PFSK-1 (cell line): ENCODE data around the gene GANAB.

ENCODE experiments used
- FOXP2 ChIP-seq: optimal IDR thresholded peaks from 2 replicates; pipeline ENCODE3; 2011; ENCODE audit warnings: borderline replicate concordance, control low read depth, inconsistent platforms; ENCODE audit not compliant: insufficient read depth; ENCODE audit errors: extremely low read length, extremely low read depth
- POLR2AphosphoS5 ChIP-seq: IDR thresholded peaks from 2 replicates; pipeline ENCODE4 v1.6.1; 2012; ENCODE audit warnings: low read depth, mild to moderate bottlenecking, control low read depth, low read length, moderate library complexity
- REST ChIP-seq, 2 experiments: IDR thresholded peaks; 2 replicates each; pipeline versions ENCODE4 v1.6.1 to v1.8.0; 2011 to 2012; ENCODE audit warnings: low read depth in 2 of 2, low read length in 2 of 2, control low read depth in 1 of 2, inconsistent platforms in 1 of 2, mild to moderate bottlenecking in 1 of 2, moderate library complexity in 1 of 2; ENCODE audit not compliant: insufficient read depth in 1 of 2
- SIN3A ChIP-seq: IDR thresholded peaks from 2 replicates; pipeline ENCODE4 v1.6.1; 2012; ENCODE audit warnings: mild to moderate bottlenecking, low read length, moderate library complexity, borderline replicate concordance; ENCODE audit not compliant: insufficient read depth
- TAF1 ChIP-seq: IDR thresholded peaks from 2 replicates; pipeline ENCODE4 v1.6.1; 2012; ENCODE audit warnings: low read length, control low read depth, borderline replicate concordance; ENCODE audit not compliant: insufficient read depth

Gene GANAB

DNA sequence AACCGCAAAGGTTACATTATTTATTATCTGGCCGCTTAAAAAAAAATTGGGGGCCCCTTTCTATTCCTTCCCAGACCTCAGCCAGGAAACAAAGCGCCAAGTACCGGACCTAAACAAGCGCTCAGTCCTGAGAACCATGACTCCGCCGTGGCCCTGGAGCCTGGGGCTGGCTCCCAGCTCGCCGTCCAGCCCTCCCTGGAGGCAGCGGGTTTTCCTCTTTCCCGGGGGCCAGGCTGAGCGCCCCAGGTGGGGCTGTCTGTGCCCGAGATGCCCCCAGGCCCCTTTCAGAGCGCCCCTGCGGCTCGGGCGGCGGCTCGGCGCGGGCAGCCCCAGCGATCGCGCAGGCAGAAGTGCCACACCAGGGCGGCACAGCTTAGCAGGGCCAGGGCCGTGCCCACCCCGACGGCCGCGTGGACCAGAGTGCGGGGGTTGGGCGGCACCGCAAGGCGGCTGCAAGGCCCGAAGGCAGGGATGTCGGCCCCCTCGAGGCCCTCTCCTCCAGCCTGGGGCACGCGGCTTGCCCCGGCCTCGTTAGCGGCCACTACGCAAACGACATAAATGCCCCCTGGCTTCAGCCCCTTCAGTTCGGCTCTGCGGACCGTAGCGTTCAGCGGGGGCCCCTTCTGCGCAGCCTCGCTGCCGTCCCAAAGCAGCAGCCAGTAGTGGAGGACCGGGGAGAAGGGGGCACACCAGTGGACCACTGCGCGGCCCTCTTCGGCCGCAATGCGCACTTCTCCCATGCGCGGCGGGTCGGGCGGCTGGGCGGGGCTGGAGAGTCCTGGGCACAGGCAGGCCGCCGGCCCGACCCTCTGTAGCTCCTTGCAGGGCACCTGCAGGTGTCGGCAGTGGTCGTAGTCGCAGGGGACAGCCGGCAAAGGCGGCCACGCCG lies 41.3 kb upstream of the GANAB start:
- no peak for TF ChIP-seq TAF1
- no peak for TF ChIP-seq REST (IDR thresholded peaks at IDR 0.05; ENCODE audit: insufficient read depth in 1 of 2, low read depth in 2 of 2, low read length in 2 of 2)
- TF ChIP-seq FOXP2, result no peak
- TF ChIP-seq SIN3A, result no peak
- no peak for TF ChIP-seq POLR2AphosphoS5

DNA sequence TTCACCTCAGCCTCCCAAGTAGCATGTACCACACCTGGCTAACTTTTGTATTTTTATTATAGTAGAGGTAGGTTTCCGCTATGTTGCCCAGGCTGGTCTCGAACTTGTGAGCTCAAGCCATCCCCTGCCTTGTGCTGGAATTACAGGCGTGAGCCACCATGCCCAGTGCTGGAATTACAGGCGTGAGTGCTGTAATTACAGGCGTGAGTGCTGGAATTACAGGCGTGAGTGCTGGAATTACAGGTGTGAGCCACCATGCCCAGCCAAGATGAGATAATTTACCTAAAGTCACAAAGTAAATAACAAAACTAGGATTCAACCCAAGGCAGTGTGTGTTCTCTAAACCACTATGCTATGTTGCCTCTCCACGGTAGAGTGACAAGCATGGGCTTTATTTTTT lies 36.1 kb upstream of the GANAB start:
- TF ChIP-seq POLR2AphosphoS5 (no peak), FOXP2 (no peak), REST (IDR thresholded peaks at IDR 0.05; ENCODE audit: insufficient read depth in 1 of 2, low read depth in 2 of 2, low read length in 2 of 2) (no peak), TAF1 (no peak), SIN3A (no peak)

- TF ChIP-seq REST (IDR thresholded peaks at IDR 0.05; ENCODE audit: insufficient read depth in 1 of 2, low read depth in 2 of 2, low read length in 2 of 2) (no peak), SIN3A (no peak)
Measured at GRCh38 chr11:62680825-62681240, 34.4 kb upstream of the GANAB start.

DNA sequence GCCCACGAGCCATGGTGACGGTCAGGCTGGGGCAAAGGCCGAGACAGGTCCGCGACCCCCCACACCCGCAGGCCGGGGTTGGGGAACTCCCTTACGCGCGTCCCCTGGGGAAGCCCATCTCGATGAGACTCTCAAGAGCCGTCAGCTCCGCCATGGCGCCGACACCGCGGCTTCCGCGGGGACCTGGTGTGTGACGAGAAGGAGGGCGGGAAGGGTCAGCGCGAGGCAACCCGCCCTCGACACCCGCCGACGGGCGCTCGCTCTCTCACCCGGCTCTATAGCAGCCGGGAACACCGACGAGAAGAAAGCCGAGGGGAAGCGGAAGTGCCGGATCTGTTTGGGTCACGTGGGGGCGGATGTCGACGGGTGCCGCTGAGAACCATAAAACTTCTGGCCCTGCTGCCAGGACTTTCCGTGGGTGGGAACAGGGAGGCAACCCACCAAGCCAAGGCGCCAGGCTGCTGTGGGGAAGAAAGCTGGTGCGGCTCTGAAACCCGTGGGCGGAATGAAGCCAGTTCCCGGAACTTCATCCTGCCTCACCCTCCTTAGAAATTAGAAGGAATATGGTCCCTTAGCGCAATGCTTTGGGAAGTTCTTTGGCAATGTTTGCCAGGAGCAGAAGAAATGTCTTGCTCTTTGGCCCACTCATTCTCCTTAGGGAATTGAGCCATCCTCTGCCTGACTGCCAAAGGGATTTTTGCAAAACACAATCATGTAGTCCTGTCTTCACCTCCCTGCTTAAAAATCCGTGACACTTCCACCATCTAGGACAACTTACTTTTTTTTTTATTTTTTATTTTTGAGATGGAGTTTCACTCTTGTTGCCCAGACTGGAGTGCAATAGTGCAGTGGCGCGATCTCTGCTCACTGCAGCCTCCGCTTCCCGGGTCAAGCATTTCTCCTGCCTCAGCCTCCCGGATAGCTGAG lies 32.6 kb upstream of the GANAB start, which contains the start of gene UBXN1:
TSS of gene UBXN1 (minus strand) at position 304 of the 927 bp plus-strand sequence. CDS start at position 154, 150 bp downstream.
- TF ChIP-seq SIN3A (peak; percentile 82; the same call in 1 of the 2 replicates), POLR2AphosphoS5 (peak; percentile 72), REST (IDR thresholded peaks at IDR 0.05; ENCODE audit: insufficient read depth in 1 of 2, low read depth in 2 of 2, low read length in 2 of 2) (peak in 1 of 2 experiments; percentile 73; a peak in 2 of 4 replicates), FOXP2 (peak; percentile 23), TAF1 (peak; percentile 60; the same call in 1 of the 2 replicates)
